OCI-M2 (cell line): ENCODE results near the gene B4GALNT2.
"Not testable (repeated sequence)": the region's sequence is repeated elsewhere in the genome, so short reads cannot be mapped to it uniquely, and the experiment has no call there.

Source experiments
- DNase-seq: peaks from one replicate; lab custom pipeline; 2025; ENCODE audit not compliant: unreplicated experiment; lab: John Stamatoyannopoulos, UW

B4GALNT2 gene

GRCh38 chr17:49117587-49118230 is 14.9 kb upstream of the B4GALNT2 start:
- no peak for DNase-seq

GRCh38 chr17:49120166-49120565 is 12.4 kb upstream of the B4GALNT2 start:
- DNase-seq, result no peak

DNA sequence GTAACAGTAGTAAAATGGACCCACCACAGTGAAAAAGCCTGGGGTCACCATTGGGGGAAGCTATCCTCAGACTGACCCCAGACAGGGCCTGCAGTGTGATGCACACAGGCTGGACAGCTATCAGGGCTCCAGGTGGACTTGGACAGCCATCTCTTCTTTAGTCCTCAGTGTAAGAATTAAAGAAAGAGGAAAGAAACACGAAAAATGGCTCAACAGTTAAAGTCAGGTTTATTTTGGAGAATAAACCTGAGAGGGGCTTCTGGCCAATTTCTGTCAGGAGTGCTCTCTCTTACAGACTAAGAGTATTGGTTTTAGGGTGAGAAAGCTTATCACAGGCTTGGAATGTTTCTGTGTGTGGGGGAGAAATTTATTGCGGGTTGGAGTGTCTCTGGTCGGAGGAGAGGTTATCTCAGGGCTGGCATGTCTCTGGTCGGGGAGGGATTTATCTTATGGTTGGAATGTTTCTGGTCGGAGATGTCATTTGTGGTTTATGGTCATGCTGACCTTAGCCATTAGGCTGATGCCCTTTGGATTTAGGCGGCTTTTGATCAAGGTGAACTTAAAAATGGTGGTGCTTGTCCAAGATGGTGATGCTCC is 10.8 kb upstream of the B4GALNT2 start:
- no peak for DNase-seq

GRCh38 chr17:49122566-49122965 is 10.0 kb upstream of the B4GALNT2 start:
- DNase-seq, result no peak

DNA sequence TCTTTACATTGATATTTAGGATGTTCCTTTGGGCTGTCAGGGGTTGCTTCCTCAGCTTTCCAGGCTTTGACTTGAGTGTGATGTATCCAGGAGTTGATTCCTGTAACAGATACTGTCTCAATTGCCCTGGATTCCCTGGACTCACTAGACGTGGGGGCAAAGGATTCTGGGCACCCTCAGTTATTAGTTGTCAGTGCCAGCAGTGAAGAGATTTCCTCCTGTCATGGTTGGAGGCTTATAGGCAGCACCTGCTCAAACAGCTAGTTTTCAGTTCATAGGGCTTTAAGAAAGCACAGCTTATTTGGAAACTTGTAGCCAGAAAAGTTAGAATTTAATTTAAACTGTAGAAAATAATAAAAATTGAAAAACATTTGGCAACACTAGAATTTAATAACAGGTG is 9.5 kb upstream of the B4GALNT2 start:
- DNase-seq, result no peak

DNA sequence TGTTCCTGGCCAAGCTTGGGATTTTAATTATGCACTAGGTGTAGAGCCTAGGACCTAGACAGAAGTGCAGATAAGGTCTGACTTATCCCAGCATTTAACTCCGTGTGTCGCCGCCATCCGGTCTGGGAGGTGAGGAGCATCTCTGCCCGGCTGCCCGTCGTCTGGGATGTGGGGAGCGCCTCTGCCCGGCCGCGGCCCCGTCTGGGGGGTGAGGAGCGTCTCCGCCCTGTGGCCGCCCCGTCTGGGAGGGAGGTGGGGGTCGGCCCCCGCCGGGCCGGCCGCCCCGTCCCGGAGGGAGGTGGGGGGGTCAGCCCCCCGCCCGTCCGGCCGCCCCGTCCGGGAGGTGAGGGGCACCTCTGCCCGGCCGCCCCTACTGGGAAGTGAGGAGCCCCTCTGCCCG is 7.1 kb upstream of the B4GALNT2 start:
- no peak for DNase-seq

GRCh38 chr17:49126183-49126859 is 6.2 kb upstream of the B4GALNT2 start:
- DNase-seq, result not testable (repeated sequence)

- not testable (repeated sequence) for DNase-seq
Observed at GRCh38 chr17:49129359-49129950, 3.1 kb upstream of the B4GALNT2 start.

DNA sequence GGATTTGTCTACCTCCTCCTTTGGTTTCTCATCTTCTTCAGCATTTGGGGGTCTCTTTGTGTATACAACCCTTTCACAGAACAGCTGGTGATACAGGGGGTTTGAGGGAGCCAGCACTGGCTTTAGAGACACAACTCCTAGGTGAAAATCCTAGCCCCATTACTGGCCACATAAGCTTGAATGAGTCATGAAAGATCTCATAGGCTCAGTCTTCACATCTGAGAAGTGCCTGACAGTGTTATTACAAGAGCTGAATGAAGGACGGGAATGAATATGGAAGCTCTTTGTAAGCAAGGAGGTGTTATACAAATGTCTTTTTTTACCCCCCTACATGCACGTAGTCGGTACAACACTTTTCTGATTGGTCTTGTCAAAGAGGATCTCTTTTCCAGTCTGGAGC is 1.7 kb upstream of the B4GALNT2 start:
- no peak for DNase-seq

- no peak for DNase-seq
Observed at GRCh38 chr17:49132317-49132698, 261 bp upstream of the B4GALNT2 start.

GRCh38 chr17:49136335-49136734 is 3.8 kb downstream of the B4GALNT2 start:
- DNase-seq, result no peak

GRCh38 chr17:49145654-49146053 is 13.1 kb downstream of the B4GALNT2 start:
- DNase-seq, result not testable (repeated sequence)

GRCh38 chr17:49146620-49147306 is 14.2 kb downstream of the B4GALNT2 start:
- DNase-seq, result no peak

GRCh38 chr17:49148171-49148570 is 15.6 kb downstream of the B4GALNT2 start:
- DNase-seq, result no peak

GRCh38 chr17:49151996-49152395 is 19.4 kb downstream of the B4GALNT2 start:
- DNase-seq, result no peak

DNA sequence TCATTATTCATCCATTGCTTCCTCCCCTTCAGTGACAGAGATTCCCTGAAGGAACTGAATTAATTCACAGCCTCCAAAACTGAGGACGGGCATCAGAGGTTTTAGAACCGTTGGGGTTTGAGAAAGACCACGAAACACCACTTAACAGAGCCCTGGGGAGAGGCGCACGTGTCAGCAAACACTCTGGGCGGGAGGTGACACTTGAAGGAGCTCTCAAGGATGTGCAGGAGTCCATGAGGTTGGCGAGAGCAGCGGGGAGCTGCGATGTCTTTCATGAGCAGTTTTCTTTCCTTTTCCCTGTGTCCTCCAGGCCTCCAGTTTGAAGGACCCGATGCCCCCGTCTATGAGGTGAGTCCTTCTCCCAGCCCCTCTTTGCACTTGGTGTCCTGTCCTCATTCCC is 23.7 kb downstream of the B4GALNT2 start:
- DNase-seq, result no peak

DNA sequence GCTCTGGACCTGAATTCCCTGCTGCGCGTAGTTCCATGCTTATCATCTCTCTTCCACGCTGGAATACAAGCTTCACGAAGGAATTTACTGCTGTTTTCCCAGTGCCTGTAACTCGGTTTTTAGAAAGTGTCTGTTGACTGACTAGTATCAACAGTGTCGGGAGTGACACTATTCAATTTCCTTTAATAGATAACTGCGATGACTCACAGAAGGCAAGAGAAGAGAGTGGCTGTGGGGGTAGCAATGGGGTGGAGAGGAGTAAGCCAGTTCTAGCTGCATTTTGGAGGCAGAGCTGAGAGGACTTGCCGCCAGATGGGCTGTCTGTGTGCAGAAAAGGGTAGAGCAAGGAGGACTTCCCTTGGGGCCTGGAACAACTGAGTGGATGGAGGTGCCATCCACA is 25.2 kb downstream of the B4GALNT2 start:
- no peak for DNase-seq

GRCh38 chr17:49162866-49163265 is 30.3 kb downstream of the B4GALNT2 start:
- DNase-seq, result no peak

- DNase-seq, result no peak
Observed at GRCh38 chr17:49165143-49165542, 32.6 kb downstream of the B4GALNT2 start.

GRCh38 chr17:49168706-49169105 is 36.1 kb downstream of the B4GALNT2 start:
- no peak for DNase-seq

- DNase-seq, result no peak
Observed at GRCh38 chr17:49170216-49170615, 37.6 kb downstream of the B4GALNT2 start.
